Naive thymus-derived CD8-positive, alpha-beta T cell (primary cell): ENCODE results near the gene PHC3. TPM values are rescaled to one million over a fixed set of nuclear protein-coding genes. Genes with fewer than 3 reads are reported as not detected.

Source experiments
- ATAC-seq, 2 donors: fragments of 150-1000 bp; cut with Tn5 transposase in 1 of 2; sonication (Bioruptor Pico), chemical (Tn5 transposase) in 1 of 2; 1 replicate in 1 of 2; 2 replicates in 1 of 2; pipeline ENCODE4 v1.10.0; 2021; ENCODE audit warnings: mild to moderate bottlenecking in 2 of 2, moderate library complexity in 2 of 2
- POLR2A ChIA-PET: fragments of 350-600 bp; sonication (Branson Sonifier 250); formaldehyde crosslinking; loops from one replicate; lab custom pipeline; 2021; ENCODE audit warnings: antibody characterized with exemption; lab: Charles Lee
- DNase-seq, 10 donors: peaks; one replicate each; pipeline versions ENCODE4 v3.0.0 to v3.0.0-alpha.2; 2020 to 2022
- H3K27ac Mint-ChIP-seq, 10 donors: one replicate each; pipeline ENCODE4 v1.8.0; 2020 to 2022; ENCODE audit warnings: mild to moderate bottlenecking in 10 of 10, mixed read lengths in 10 of 10, moderate library complexity in 4 of 10, inconsistent platforms in 1 of 10
- H3K27me3 Mint-ChIP-seq, 5 donors: one replicate each; pipeline ENCODE4 v1.8.0; 2021 to 2022; ENCODE audit warnings: mixed read lengths in 5 of 5
- H3K36me3 Mint-ChIP-seq, 3 donors: one replicate each; pipeline ENCODE4 v1.8.0; 2020 to 2022; ENCODE audit warnings: mixed read lengths in 3 of 3, mild to moderate bottlenecking in 2 of 3, inconsistent platforms in 1 of 3
- H3K4me1 Mint-ChIP-seq, 4 donors: one replicate each; pipeline ENCODE4 v1.8.0; 2021 to 2022; ENCODE audit warnings: mixed read lengths in 4 of 4
- H3K4me3 Mint-ChIP-seq, 10 donors: one replicate each; pipeline ENCODE4 v1.8.0; 2020 to 2022; ENCODE audit warnings: mild to moderate bottlenecking in 10 of 10, mixed read lengths in 10 of 10, moderate library complexity in 6 of 10, inconsistent platforms in 1 of 10
- H3K9me3 Mint-ChIP-seq, 9 donors: one replicate each; pipeline ENCODE4 v1.8.0; 2020 to 2022; ENCODE audit warnings: mixed read lengths in 9 of 9, mild to moderate bottlenecking in 3 of 9, inconsistent platforms in 1 of 9, moderate library complexity in 1 of 9
- polyA plus RNA-seq, 3 donors: library from polyadenylated mRNA; unstranded; fragments of 300-500 nt; fragmentation: Illumina TruSeq; gene quantifications; one replicate each; pipeline ENCODE4 v1.2.3, GENCODE V29; 2021
- total RNA-seq, 8 experiments: library from RNA in 2 of 8; stranded (reverse) in 2 of 8; gene quantifications; one replicate each; pipeline ENCODE4 v1.2.3 and lab custom pipeline; 2021 to 2026

Gene PHC3
- total and polyA plus RNA-seq, 5 experiments from 2014 or later = 34.5 to 187 (median 54.8) TPM

DNA sequence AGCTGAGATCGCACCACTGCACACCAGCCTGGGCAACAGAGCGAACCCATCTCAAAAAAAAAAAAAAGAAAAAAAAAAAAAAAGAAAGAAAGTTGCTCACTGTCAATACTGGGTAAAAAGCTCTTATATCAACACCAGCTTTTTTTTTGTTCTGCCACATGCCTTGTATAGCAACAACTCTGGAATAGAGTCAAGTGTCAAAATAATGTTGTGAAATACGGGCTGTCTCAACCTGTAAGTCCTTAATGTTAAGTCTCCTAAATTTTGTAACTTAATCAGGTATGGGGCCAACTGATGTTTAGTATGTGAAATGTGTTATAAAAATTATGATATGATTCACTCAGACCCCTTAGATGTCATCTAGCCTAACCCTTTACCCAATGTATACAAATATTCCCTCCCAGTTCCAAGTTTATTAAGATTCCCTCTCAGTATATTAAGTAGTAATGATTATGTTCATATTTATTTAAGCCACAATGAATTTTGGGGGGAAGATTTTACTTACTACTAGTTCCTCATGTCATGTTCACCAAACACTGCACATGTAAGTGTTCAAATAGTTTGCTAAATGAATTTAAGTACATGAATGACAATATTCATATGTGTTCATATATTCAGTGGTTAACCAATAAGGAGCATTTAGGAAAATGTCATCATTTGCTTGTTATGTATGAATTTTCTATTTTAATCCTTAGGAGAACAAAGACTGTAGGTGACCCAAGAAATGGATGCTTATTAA lies 91.5 kb downstream of the PHC3 start:
- Mint-ChIP-seq H3K27me3 (no peaks in the 10 kb centered on the region), H3K4me1 (peaks cover 0 to 11% (median 3%) of the 10 kb centered on the region in 4 donors), H3K27ac (peak overlapping the region in 4 of 10 donors; percentile 8 to 26 (median 16)), H3K9me3 (no peaks in the 10 kb centered on the region), H3K36me3 (peaks cover 12 to 82% (median 12%) of the 10 kb centered on the region in 3 donors), H3K4me3 (no peak overlapping the region)
- no peak for ATAC-seq
- DNase-seq = no peak
- POLR2A ChIA-PET = interaction anchor here (0.6 kb wide), 1 partner anchor 1054 kb away, joined by 3 read pairs; no protein-coding TSS in a partner anchor

DNA sequence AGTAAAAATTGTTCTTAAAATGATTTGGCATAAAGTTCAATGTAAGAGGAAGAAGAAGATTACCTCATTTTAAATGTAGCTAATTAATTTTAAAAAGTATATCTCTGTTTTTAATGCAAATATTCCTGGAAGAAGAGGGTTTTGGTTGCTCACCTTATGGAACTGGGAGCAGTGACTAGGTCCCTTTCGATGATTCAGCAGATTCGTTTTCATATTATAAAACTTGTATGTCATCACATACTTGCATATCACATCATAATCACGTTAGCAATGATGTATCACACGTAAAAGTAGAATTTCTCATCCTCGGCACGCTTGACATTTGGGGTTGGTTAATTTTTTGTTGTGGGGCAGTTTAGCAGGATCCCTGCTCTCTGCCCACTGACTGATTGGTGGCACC lies 96.1 kb downstream of the PHC3 start:
- ATAC-seq (no peak), DNase-seq (no peak)
- Mint-ChIP-seq H3K4me1 (peaks cover 0 to 4% (median 2%) of the 10 kb centered on the region in 4 donors), H3K4me3 (no peak overlapping the region), H3K36me3 (peaks cover 9 to 71% (median 25%) of the 10 kb centered on the region in 3 donors), H3K27me3 (no peaks in the 10 kb centered on the region), H3K27ac (peak overlapping the region in 3 of 10 donors; percentile 3 to 84 (median 4)), H3K9me3 (peaks cover 0 to 3% (median 0%) of the 10 kb centered on the region in 9 donors)
- POLR2A ChIA-PET = interaction anchor here (1.3 kb wide), 1 partner anchor 313 kb away, joined by 3 read pairs; no protein-coding TSS in a partner anchor

DNA sequence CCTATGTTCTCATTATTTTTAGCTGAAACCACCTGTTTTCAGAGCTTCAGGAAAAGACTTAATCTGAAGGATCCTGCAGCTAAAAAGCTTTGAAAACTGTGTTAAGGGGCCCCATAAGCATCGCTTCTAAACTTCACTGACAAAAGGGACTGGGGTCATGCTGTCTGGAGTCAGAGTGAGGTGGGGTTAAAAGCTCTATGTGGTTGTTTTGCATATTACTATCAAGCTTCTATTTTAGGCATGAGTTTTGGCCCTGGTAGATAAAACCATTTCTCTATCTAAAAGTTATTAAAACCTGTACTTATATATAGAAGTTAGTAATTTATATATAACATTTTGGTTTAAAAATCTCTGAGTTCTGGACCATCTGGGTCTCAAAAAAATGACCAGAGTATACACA lies 98.2 kb downstream of the PHC3 start:
- POLR2A ChIA-PET = interaction anchor here (0.6 kb wide), 1 partner anchor 108 kb away, joined by 4 read pairs; no protein-coding TSS in a partner anchor

DNA sequence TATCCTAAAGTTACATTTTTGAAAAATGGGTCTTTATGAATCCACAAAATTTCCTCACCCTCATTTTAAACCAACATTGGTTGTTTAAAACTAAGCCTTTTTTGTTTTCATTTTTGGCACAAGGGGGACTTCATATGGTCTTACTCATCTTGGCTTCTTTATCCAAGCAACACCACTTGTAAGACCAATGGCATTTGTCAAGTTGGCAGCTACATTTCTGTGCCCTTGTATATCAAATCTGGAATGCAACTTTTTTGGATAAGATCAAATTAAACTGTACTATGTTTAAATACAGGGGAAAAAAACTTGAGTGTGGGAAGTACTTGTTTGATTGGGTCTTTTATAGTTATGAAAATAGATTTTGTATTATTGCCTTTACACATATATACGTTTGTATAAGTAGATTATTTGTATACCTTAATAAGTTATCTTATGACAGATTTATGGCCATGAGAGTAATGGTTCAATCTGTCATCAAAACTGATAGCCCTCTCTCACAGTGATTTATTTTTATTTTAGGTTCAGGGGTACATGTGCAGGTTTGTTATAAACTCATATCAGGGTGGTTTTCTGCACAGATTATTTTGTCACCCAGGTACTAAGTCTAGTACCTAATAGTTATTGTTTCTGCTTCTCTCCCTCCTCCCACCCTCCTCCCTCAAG lies 100.3 kb downstream of the PHC3 start:
- Mint-ChIP-seq H3K27me3 (no peaks in the 10 kb centered on the region), H3K4me3 (no peak overlapping the region), H3K36me3 (peaks cover 9 to 45% (median 27%) of the 10 kb centered on the region in 3 donors), H3K27ac (peak overlapping the region in 3 of 10 donors; percentile 17 to 58 (median 53)), H3K9me3 (peaks cover 0 to 3% (median 0%) of the 10 kb centered on the region in 9 donors), H3K4me1 (peaks cover 0 to 9% (median 5%) of the 10 kb centered on the region in 4 donors)
- no peak for DNase-seq
- no peak for ATAC-seq
- POLR2A ChIA-PET = no interaction called here

More for the DNA sequence above, 98.2 kb downstream of the PHC3 start:
- ATAC-seq = no peak
- DNase-seq = no peak
- H3K9me3 Mint-ChIP-seq = peaks cover 0 to 3% (median 0%) of the 10 kb centered on the region in 9 donors
- no peaks in the 10 kb centered on the region for H3K27me3 Mint-ChIP-seq
- H3K27ac Mint-ChIP-seq = peak overlapping the region in 4 of 10 donors; percentile 1 to 19 (median 6)
- H3K4me1 Mint-ChIP-seq = peaks cover 0 to 6% (median 0%) of the 10 kb centered on the region in 4 donors
- H3K36me3 Mint-ChIP-seq = peaks cover 9 to 58% (median 22%) of the 10 kb centered on the region in 3 donors
- no peak overlapping the region for H3K4me3 Mint-ChIP-seq

DNA sequence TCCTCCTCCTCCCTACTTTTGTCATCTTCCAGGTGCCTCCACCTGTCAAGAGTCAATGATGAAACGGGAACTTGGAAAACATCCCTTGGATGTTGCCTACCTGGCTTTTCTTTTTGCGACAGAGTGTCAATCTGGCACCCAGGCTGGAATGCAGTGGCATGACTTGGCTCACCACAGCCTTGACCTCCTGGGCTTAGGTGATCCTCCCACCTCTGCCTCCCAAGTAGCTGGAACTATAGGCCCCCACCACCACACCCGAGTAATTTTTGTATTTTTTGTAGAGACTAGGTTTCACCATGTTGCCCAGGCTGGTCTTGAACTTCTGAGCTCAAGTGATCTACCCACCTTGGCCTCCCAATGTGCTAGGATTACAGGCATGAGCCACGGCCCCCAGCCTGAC lies 100.9 kb downstream of the PHC3 start:
- POLR2A ChIA-PET = interaction anchor here (0.6 kb wide), 1 partner anchor 38 kb away, joined by 4 read pairs; no protein-coding TSS in a partner anchor
- peaks cover 8 to 39% (median 26%) of the 10 kb centered on the region in 3 donors for H3K36me3 Mint-ChIP-seq

DNA sequence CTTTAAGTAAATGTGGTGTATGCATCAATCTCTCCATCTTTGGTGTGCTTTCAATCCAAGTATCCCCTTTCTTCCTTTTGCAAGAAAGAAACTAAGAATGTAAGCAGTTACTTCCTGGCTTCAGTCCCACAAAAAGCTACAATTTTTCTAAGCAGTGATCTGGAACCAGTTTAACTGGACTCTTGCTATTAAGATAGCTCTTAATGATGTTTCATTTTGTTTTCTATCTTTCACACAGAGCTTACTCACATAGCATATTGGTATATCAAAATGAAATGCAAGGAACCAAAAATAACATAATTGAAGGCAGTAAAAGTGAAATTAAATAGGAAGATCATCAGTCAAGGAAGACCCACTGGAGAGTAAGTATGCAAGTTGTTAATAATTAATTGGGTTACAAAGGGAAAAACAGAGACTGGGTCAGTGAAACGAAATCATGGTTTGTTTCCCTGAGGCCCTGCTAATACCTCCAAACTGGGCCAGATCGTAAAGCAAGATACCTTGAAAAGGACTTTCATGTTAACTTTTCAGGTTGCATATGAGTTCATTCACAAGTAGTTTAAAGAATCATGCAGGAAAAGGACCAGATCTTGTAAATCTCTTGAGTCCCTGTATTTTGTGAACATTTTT lies 101.9 kb downstream of the PHC3 start:
- H3K4me1 Mint-ChIP-seq = peaks cover 0 to 9% (median 5%) of the 10 kb centered on the region in 4 donors
- H3K36me3 Mint-ChIP-seq = peaks cover 5 to 34% (median 28%) of the 10 kb centered on the region in 3 donors
- no peaks in the 10 kb centered on the region for H3K27me3 Mint-ChIP-seq
- peaks cover 0 to 3% (median 0%) of the 10 kb centered on the region in 9 donors for H3K9me3 Mint-ChIP-seq
- peak overlapping the region in 5 of 10 donors; percentile 18 to 89 (median 34) for H3K27ac Mint-ChIP-seq
- POLR2A ChIA-PET = interaction anchor here (0.8 kb wide), 1 partner anchor 186 kb away, joined by 3 read pairs; no protein-coding TSS in a partner anchor
- DNase-seq = no peak
- ATAC-seq = no peak
- no peak overlapping the region for H3K4me3 Mint-ChIP-seq

More for the DNA sequence above, 100.9 kb downstream of the PHC3 start:
- Mint-ChIP-seq H3K4me3 (no peak overlapping the region), H3K9me3 (peaks cover 0 to 3% (median 0%) of the 10 kb centered on the region in 9 donors), H3K4me1 (peaks cover 0 to 9% (median 5%) of the 10 kb centered on the region in 4 donors), H3K27ac (peak overlapping the region in 4 of 10 donors; percentile 7 to 89 (median 38)), H3K27me3 (no peaks in the 10 kb centered on the region)
- DNase-seq (no peak), ATAC-seq (no peak)

DNA sequence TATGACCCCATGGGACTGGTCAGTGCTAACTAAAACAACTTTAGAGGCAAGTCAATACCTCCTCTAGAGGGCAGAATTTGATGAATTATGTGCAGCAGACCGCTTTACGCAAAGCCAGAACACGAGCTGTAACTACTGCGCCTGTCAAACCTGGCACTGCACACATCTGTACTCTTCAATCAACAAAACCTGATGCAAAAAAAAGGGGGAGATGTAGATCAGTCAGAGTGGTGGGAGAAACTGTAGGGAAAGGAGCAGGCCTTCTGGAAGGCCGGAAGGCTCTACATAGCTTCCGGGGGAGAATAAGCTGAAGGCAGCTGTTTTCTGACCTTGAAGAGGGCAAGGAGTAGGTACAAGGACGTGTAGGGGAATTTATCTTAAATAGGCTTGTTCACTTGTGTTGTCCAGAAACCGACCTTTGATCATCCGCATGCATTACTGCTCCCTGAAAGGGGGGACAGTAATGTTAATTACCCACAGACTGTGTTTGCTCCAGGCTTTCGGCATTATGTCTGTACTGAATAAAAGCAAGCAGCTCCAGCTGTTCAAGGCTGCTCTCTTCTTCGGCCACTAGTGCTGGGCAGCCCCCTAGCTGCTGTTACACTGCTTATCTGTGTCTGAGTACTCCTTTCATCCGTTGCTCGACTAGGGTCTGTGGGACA lies 102.8 kb downstream of the PHC3 start:
- H3K4me1 Mint-ChIP-seq = peaks cover 0 to 9% (median 5%) of the 10 kb centered on the region in 4 donors
- H3K27ac Mint-ChIP-seq = peak overlapping the region in 1 of 10 donors; percentile 31
- H3K27me3 Mint-ChIP-seq = no peaks in the 10 kb centered on the region
- POLR2A ChIA-PET = no interaction called here
- peaks cover 0 to 3% (median 0%) of the 10 kb centered on the region in 9 donors for H3K9me3 Mint-ChIP-seq
- H3K4me3 Mint-ChIP-seq = no peak overlapping the region
- H3K36me3 Mint-ChIP-seq = peaks cover 5 to 25% (median 24%) of the 10 kb centered on the region in 3 donors
- ATAC-seq (no peak), DNase-seq (no peak)

DNA sequence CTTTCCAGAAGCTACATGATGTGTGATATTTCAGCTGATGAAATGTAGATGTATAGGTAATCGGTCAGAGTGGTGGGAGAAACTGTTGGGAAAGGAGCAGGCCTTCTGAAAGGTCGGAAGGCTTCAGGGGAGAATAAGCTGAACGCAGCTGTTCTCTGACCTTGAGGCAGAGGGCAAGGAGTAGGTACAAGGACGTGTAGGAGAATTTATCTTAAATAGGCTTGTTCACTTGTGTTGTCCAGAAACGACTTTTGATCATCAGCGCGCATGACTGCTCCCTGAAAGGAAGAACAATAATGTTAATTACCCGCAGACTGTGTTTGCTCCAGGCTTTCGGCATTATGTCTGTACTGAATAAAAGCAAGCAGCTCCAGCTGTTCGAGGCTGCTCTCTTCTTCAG lies 104.2 kb downstream of the PHC3 start:
- Mint-ChIP-seq H3K4me1 (peaks cover 0 to 6% (median 5%) of the 10 kb centered on the region in 4 donors), H3K4me3 (no peak overlapping the region), H3K27me3 (no peaks in the 10 kb centered on the region), H3K36me3 (peaks cover 5 to 20% (median 14%) of the 10 kb centered on the region in 3 donors), H3K9me3 (peaks cover 0 to 2% (median 0%) of the 10 kb centered on the region in 9 donors), H3K27ac (no peak overlapping the region)
- no peak for DNase-seq
- no peak for ATAC-seq
- POLR2A ChIA-PET = no interaction called here

DNA sequence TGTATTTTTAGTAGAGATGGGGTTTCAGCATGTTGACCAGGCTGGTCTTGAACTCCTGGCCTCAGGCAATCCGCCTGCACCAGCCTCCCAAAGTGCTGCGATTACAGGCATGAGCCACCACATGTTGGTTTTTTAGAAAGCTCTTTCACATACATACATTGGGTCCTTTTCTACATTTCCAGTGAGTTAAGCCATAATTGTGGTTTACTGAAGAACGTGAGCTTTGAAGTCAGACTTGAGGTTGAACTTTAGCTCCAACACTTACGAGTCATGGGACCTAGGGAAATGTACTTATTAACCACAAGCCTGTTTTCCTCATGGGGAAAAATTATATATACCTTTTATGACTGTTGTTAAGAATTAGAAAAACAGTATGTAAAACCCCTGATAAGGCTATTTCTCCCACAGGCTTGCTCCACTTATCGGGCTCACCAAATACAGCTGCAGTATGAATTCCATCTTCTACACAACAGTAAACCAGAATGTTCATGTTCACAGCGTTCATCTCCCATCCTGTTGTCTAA lies 104.8 kb downstream of the PHC3 start:
- ATAC-seq (no peak), DNase-seq (no peak)
- Mint-ChIP-seq H3K9me3 (peaks cover 0 to 2% (median 0%) of the 10 kb centered on the region in 9 donors), H3K27ac (no peak overlapping the region), H3K4me1 (peaks cover 0 to 6% (median 5%) of the 10 kb centered on the region in 4 donors), H3K36me3 (peaks cover 5 to 16% (median 9%) of the 10 kb centered on the region in 3 donors), H3K4me3 (no peak overlapping the region), H3K27me3 (no peaks in the 10 kb centered on the region)
- POLR2A ChIA-PET = no interaction called here

DNA sequence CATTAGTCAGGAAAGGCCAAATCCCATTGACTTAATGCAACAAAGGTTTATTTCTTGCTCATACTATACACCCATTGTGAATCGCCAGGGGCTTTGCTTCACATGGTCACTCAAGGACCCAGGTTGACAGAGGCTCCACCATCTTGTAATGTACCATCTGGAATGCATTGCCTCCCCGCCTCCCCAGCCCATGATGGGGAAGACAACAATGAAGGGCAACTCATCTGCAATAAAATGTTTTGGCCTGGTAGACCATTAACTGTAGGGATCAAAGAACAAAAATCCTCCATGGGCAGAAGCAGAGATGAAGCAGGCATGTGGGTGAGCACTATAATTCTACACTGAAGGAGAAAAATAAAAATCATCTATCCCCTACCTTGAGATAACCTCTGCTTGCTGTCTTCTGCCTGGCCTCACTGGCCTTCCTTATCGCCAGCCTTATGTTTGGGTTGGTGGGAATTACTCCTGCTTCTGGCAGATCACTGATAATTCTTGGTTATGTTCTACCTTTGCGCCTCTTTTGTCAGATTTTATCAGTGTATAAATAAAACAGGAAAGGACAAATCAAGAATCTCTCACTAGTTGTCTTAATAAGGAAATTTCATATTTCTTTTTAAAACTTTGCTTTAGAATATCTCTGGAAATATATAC lies 106.0 kb downstream of the PHC3 start:
- H3K27ac Mint-ChIP-seq = peak overlapping the region in 1 of 10 donors; percentile 66
- peaks cover 5 to 19% (median 6%) of the 10 kb centered on the region in 3 donors for H3K36me3 Mint-ChIP-seq
- POLR2A ChIA-PET = no interaction called here
- H3K27me3 Mint-ChIP-seq = no peaks in the 10 kb centered on the region
- H3K4me3 Mint-ChIP-seq = no peak overlapping the region
- H3K9me3 Mint-ChIP-seq = no peaks in the 10 kb centered on the region
- no peak for ATAC-seq
- H3K4me1 Mint-ChIP-seq = peaks cover 0 to 6% (median 5%) of the 10 kb centered on the region in 4 donors
- no peak for DNase-seq

DNA sequence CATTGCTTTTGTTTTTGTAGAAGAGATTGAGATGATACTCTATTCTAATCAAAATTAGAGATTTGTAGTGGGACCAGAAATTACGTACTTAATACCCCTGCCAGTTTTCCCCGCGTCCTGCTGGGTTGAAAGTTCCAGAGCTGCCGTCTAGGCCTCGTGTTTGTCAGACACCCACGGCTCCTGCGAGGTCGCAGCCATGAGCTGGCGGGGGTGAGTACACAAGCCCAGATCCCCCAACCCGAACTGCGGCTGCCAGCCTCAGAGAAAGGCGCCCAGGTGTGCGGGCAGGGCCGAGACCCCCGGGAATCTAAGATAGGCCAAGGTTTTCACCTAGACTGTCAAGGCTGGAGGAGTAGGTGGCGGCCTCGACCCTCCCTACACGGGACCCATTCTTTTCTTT lies 117.4 kb downstream of the PHC3 start:
- Mint-ChIP-seq H3K4me1 (no peaks in the 10 kb centered on the region), H3K27ac (no peak overlapping the region), H3K9me3 (no peaks in the 10 kb centered on the region), H3K27me3 (no peaks in the 10 kb centered on the region), H3K36me3 (peaks cover 0 to 13% (median 11%) of the 10 kb centered on the region in 3 donors), H3K4me3 (no peak overlapping the region)
- POLR2A ChIA-PET = no interaction called here
- no peak for DNase-seq
- no peak for ATAC-seq
